Skeletal muscle cell (primary cell): ENCODE measurements around the gene ST7.
"Not testable (repeated sequence)": the region's sequence is repeated elsewhere in the genome, so short reads cannot be mapped to it uniquely, and the experiment has no call there.

Experiments
- DNase-seq: peaks from one replicate; pipeline ENCODE4 v3.0.0-alpha.2; 2010; ENCODE audit warnings: low read depth
- H3K4me3 ChIP-seq: 2 replicates; pipeline ENCODE4 v1.5.1; 2011; ENCODE audit warnings: low read depth, mild to moderate bottlenecking, control low read depth, low read length, moderate library complexity

ST7 gene

DNA sequence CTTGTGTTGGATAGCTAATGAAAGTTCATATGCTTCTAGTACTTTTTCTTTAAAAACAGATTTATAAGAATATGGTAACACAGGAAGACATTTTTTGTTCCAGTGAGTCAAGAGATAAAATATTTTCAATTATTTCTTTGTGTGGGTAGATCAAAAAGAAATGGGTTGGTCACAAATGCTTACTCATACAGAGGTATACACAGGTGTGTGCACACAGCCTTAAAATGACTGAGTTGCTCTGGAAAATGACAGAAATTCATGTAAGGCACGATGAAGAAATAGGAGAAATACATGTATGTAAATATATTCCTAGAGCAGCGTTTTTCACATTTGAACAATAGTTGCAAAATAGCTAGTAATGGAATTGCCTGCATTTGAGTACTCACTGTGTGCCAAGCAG is 66.0 kb downstream of the ST7 start:
- no peak overlapping the region for H3K4me3 ChIP-seq

GRCh38 chr7:117019786-117020590 is 66.7 kb downstream of the ST7 start:
- DNase-seq, result peak; percentile 91
- peak overlapping the region; percentile 39 for H3K4me3 ChIP-seq

More for the DNA sequence above, 66.0 kb downstream of the ST7 start:
- DNase-seq, result no peak

- H3K4me3 ChIP-seq, result peak overlapping the region; percentile 39
Measured at GRCh38 chr7:117020591-117020973, 67.3 kb downstream of the ST7 start.

DNA sequence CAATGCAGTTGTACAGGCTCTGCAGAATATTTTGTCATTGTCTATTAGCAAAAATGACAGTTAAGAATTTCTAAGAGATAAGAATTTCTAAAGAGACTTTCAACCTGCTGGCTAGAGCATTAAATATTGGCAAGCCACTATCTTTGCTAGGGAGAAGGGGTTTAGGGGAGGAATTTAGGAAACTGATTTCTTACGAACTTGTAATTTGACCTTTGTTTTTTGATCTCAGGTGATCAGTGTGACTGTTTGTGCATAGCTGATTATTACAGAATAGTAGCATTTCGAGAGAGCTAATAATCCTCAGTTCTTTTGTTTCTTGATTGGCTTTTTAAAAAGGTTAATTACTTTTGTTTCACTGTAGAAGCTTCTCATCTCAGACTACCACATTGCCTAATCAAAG is 68.1 kb downstream of the ST7 start:
- H3K4me3 ChIP-seq, result no peak overlapping the region
- no peak for DNase-seq

More at GRCh38 chr7:117020591-117020973, 67.3 kb downstream of the ST7 start:
- DNase-seq, result no peak

- DNase-seq, result no peak
- H3K4me3 ChIP-seq, result no peak overlapping the region
Measured at GRCh38 chr7:117021986-117022385, 68.7 kb downstream of the ST7 start.

DNA sequence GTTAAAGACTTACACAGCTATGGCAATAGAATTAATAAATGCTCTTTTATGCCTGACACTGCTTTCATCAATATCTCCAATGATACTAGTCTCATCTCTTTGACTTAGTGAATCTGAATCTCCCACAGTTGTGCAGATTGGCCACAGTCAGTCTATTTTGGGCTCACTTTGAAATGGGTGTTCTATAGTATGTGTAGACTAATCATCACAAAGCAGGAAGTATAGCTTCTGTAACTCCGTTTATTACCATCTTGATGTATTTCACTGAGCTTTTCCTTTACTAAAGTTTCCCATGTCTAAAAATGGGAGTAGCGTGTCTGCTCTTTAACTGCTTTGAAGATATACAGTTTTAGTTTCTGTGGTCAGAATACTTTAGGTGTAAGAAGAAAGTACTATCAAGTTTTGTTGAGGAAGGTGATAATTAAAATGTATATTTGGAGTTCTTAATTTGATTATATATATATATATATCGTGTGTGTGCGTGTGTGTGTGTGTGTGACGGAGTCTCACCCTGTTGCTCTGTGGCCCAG is 70.1 kb downstream of the ST7 start:
- H3K4me3 ChIP-seq, result no peak overlapping the region
- no peak for DNase-seq

- DNase-seq, result no peak
- H3K4me3 ChIP-seq, result no peak overlapping the region
Measured at GRCh38 chr7:117024811-117025210, 71.5 kb downstream of the ST7 start.

GRCh38 chr7:117025891-117026290 is 72.6 kb downstream of the ST7 start:
- H3K4me3 ChIP-seq, result no peak overlapping the region
- no peak for DNase-seq

DNA sequence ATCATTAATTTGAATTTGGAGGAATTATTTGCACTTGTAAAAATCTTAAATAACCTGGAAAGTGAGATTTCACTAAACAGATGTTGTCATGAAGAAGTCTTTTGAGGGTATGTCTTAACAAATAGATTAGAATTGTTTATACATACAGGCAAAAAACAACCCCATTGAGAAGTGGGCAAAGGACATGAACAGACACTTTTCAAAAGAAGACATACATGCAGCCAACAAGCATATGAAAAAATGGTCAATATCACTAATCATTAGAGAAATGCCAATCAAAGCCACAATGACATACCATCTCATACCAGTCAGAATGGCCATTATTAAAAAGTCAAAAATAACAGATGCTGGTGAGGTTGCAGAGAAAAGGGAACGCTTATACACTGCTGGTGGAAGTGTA is 77.0 kb downstream of the ST7 start:
- not testable (repeated sequence) for H3K4me3 ChIP-seq, DNase-seq

DNA sequence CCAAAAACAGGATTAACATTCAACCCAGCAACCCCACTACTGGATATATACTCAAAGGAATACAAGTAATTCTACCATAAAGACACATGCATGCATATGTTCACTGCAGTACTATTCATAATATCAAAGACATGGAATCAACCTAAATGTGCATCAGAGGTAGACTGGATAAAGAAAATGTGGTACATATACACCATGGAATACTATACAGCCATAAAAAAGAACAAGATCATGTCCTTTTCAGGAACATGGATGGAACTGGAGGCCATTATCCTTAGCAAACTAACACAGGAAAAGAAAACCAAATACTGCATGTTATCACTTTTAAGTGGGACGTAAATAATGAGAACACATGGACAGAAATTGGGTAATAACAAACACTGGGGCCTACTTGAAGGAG is 77.5 kb downstream of the ST7 start:
- DNase-seq, H3K4me3 ChIP-seq: not testable (repeated sequence)

DNA sequence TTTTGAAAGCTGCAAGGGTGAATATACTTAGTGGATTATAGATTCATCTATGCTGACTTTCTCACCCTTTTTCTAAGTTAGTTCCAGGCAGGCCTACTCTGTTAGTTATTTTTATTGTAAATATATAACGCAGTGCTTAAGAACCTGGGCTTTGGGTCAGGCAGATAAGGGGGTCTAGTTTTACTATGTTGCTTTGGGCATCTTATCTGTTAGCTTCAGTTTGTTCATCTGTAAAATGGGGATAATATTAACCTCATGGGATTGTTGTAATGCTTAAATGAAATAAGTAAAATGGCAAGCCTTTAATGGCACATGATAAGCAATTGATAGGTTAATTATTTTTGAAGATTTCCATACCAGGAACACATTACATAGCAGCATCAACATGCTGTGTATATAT is 79.5 kb downstream of the ST7 start:
- H3K4me3 ChIP-seq, result no peak overlapping the region
- DNase-seq, result no peak

DNA sequence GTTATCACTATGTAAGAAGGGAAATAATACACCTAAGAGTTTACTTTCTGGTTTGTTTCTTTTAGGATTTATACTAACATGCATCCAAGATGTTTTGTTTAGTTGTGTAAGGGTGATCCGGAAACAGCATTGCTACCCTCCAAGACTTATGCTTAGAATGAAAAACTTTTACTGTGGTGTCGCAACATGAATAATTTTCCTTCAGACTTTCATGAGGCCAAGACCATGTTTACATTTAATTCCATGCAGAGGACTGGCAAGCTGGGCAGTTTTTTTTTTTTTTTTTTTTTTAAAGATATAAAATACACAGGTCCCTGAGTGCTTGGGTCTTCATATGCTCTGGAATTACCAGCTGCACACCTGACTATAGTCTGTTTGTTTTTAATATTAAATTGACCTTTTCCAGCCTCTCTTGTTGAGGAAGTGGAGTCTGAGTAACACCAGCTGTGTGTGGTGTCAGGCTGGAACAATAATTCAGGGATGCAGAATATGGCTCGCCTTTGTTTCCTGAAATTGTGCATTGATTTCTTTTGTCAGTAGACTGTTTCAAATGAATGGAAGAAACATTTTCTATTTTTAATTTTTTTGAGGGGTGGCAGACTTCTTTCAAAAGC is 81.7 kb downstream of the ST7 start:
- H3K4me3 ChIP-seq, result no peak overlapping the region
- peak; percentile 31 for DNase-seq

GRCh38 chr7:117035465-117035862 is 82.2 kb downstream of the ST7 start:
- no peak for DNase-seq

GRCh38 chr7:117036053-117036669 is 82.9 kb downstream of the ST7 start:
- H3K4me3 ChIP-seq, result no peak overlapping the region
- no peak for DNase-seq

More at GRCh38 chr7:117035465-117035862, 82.2 kb downstream of the ST7 start:
- no peak overlapping the region for H3K4me3 ChIP-seq

- DNase-seq, result no peak
- no peak overlapping the region for H3K4me3 ChIP-seq
Measured at GRCh38 chr7:117036836-117037235, 83.5 kb downstream of the ST7 start.

- H3K4me3 ChIP-seq, result no peak overlapping the region
- DNase-seq, result no peak
Measured at GRCh38 chr7:117038408-117038807, 85.1 kb downstream of the ST7 start.

DNA sequence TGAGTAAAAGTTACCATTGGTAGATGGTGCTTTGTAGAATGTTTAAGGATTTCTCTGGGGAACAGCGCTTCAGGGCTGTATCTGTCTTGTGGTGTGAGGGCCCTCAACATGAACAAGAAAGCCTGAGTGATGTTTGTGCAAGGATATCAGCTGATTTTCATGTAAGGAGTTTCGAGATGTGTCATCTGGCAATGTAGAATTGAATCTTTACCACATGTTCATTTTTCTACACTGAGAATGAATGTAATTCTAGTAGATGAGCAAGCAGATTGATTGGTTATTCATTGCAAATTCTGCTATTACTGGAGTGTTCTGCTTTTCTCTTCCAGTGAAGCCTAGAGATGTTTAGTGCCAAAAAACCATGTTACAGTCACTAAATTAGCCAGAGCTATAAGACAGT is 87.7 kb downstream of the ST7 start:
- no peak overlapping the region for H3K4me3 ChIP-seq
- DNase-seq, result peak; percentile 23

- H3K4me3 ChIP-seq, result no peak overlapping the region
- DNase-seq, result no peak
Measured at GRCh38 chr7:117041822-117042221, 88.5 kb downstream of the ST7 start.

GRCh38 chr7:117043108-117043825 is 90.0 kb downstream of the ST7 start:
- DNase-seq, result no peak
- no peak overlapping the region for H3K4me3 ChIP-seq

DNA sequence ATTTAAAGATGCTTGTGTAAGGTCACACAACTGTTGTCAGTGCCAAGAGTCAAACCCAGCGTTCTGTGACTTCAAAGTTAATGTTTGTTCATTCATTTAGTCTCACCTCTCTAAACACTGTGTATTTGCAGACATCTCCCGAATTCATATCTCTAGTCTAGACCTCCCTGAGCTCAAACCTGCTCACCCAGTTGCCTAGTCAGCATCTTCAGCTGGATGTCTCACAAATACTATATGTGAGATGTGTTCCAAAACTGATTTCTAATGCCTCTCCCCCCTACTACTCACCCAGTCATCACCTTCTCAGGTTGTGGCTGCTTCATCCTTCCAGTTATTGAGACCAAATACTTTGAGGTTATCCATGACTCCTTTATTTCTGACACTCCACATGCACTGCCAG is 91.4 kb downstream of the ST7 start:
- DNase-seq, result no peak
- H3K4me3 ChIP-seq, result no peak overlapping the region
